CD4-positive, alpha-beta T cell treated with Interleukin-6 for 4 hours (primary cell): ENCODE measurements around the gene CHAC1.
A peak's percentile ranks its signal among the peaks of the same experiment; 100 is the strongest.

Source experiments
- DNase-seq: peaks from one replicate; pipeline ENCODE4 v3.0.0-alpha.2; 2020; ENCODE audit warnings: mixed read lengths

The CHAC1 gene

GRCh38 chr15:40952901-40953712 is at the start of gene CHAC1:
TSS of gene CHAC1 (plus strand) at chr15:40953471. CDS start at chr15:40953584, 113 bp downstream.
- DNase-seq = peak; percentile 97

- no peak for DNase-seq
Observed at GRCh38 chr15:40904552-40905201, 48.6 kb upstream of the CHAC1 start.

- peak; percentile 81 for DNase-seq
Observed at GRCh38 chr15:40906091-40906990, 46.9 kb upstream of the CHAC1 start.

- DNase-seq = peak; percentile 74
Observed at GRCh38 chr15:40906991-40907802, 46.1 kb upstream of the CHAC1 start.

- no peak for DNase-seq
Observed at GRCh38 chr15:40908095-40908494, 45.2 kb upstream of the CHAC1 start.

- DNase-seq = no peak
Observed at GRCh38 chr15:40909662-40910630, 43.3 kb upstream of the CHAC1 start.

GRCh38 chr15:40911141-40911540 is 42.1 kb upstream of the CHAC1 start:
- DNase-seq = no peak

- DNase-seq = no peak
Observed at GRCh38 chr15:40911693-40912092, 41.6 kb upstream of the CHAC1 start.

GRCh38 chr15:40912478-40912877 is 40.8 kb upstream of the CHAC1 start:
- DNase-seq = no peak

- DNase-seq = no peak
Observed at GRCh38 chr15:40914013-40914412, 39.3 kb upstream of the CHAC1 start.

GRCh38 chr15:40914486-40914885 is 38.8 kb upstream of the CHAC1 start:
- DNase-seq = no peak

GRCh38 chr15:40915116-40915661 is 38.1 kb upstream of the CHAC1 start:
- no peak for DNase-seq

- no peak for DNase-seq
Observed at GRCh38 chr15:40915679-40916078, 37.6 kb upstream of the CHAC1 start.

GRCh38 chr15:40917585-40917984 is 35.7 kb upstream of the CHAC1 start:
- no peak for DNase-seq

GRCh38 chr15:40918146-40918798 is 35.0 kb upstream of the CHAC1 start:
- DNase-seq = no peak

GRCh38 chr15:40918799-40919392 is 34.4 kb upstream of the CHAC1 start:
- DNase-seq = no peak

- no peak for DNase-seq
Observed at GRCh38 chr15:40921949-40922607, 31.2 kb upstream of the CHAC1 start.

GRCh38 chr15:40922608-40923005 is 30.7 kb upstream of the CHAC1 start:
- no peak for DNase-seq

GRCh38 chr15:40923551-40923950 is 29.7 kb upstream of the CHAC1 start:
- no peak for DNase-seq
